COLO829 (cell line): ENCODE measurements around the gene SPATA2.
"Not testable (repeated sequence)": the region's sequence is repeated elsewhere in the genome, so short reads cannot be mapped to it uniquely, and the experiment has no call there.

Experiments
- DNase-seq: peaks from one replicate; pipeline ENCODE4 v3.0.0; 2012; ENCODE audit warnings: low spot score

SPATA2 gene

DNA sequence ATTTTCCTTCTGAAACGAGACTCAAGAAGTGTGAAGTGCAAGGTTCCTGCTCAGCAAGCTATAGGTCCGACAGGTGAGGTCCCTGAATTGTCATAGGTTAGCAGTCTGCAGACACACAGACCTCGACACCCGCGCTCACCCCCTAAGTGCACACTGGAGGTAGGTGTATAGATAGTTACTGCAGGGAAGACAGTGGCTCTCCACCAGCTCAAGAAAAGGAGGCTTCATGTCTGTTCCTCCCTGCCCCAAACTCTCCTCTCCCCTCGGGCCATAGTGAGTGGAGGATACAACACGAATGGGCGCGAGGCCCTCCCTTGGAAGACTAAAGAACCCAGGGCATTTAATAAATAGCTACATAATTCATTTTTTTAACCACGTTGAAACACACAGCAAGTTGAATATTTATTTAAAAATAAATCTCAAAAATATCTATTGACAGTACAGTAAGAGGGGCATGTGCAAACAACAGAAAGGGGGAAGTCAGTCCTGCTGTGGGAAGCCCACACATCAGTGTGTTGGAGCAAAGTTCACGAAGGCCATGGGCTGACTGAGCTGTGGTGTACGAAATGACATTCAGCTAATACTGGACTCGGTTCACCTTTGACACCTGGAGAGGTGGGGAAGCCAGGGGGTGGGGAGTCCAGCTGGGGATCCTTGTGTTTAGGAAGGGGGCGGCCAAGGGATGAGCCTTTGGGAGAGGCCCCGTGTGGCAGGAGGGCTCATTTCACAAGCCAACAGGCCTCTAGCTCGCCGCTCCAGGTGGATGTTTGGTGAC is 10.7 kb downstream of the SPATA2 start:
- no peak for DNase-seq

DNA sequence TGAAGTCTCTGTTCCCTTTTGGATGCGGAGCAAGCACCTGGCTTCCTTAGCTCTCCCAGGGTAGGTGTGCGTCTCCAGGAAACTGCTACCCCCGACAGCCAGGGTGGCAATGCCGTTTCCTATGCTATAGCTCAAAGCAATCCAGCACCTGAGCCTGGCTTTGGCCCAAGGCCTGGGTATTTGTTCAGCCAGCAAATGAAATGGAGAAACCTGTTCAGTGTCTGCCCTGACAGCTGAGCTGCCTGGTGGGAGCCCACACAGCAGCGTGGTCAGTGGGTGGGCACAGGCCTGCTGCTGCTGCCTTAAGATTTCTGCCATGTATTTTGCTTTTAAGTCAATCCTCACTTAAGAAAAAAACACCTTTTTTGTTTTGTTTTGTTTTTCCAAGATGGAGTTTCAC is 13.7 kb downstream of the SPATA2 start:
- DNase-seq = no peak

DNA sequence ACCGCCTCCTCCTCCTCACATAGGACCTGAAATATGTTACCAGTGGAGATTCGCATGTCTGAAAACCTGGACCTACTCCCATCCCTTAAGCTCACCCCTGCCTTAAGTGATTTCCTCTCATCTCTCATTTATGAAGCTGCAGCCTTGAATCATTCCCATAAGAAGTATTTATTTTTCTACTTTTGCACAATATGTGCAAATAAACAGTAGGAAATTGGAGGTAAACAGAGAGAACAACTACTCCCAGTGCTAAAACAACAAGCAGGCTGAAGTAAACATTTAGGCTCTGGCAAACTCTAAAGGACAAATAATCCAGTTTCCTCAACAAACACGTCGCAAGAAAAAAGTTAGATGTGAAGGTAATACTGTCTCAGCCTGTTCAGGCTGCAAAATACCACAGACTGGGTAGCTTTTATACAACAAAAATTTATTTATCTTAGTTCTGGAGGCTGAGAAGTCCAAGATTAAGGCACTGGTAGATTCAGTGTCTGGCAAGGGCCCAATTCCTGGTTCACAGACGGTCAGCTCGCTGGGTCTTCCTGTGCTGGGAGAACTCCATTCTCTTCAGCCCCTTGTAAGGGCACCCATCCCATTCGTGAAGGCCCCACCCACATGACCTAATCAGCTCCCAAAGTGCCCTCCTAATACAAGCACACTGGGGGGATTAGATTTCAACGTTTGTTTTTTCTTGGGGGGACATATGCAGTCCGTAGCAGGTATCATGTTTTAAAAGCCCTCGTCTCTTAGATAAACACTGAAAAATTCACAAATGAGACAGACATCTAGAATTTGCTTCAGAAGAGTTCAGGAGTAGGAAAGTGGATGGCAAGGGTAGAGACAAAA is 15.6 kb downstream of the SPATA2 start:
- DNase-seq = no peak

DNA sequence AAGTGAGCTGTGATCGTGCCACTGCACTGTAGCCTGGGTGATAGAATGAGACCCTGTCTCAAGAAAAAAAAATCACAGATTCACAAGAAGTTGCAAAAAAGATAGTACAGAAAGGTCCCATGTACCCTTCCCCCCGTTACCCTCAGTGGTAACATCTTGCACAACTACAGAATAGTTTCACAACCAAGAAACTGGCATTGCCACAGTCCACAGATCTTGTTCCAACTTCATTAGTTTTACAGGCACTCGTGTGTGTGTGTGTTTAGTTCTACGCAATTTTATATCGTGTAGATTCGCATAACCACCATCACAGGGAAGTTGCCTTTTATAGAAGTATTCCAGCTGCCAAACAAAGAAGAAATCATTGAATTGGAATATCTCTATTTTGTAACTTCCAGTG is 19.1 kb downstream of the SPATA2 start:
- DNase-seq = no peak

DNA sequence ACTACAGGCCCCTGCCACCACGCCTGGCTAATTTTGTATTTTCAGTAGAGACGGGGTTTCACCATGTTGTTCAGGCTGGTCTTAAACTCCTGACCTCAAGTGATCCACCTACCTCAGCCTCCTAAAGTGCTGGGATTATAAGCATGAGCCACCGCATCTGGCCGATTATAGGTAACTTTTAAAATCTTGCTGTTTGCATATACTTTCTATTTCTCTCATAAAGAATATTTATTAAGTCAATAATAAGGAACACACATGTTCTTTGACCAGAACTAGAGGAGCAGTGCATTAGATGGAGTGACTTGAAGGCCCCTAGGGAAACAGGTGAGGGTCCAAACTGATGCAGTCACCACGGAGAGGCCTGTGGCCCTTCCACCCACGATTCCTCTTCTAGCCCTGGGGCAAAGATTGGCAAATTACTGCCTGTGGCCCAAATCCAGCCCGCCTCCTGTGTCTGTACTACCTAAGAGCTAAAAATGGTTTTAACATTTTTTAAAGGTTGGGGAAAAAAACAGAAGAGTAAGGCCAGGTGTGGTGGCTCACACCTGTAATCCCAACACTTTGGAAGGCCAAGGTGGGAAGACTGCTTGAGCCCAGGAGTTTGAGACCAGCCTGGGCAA is 19.7 kb downstream of the SPATA2 start:
- not testable (repeated sequence) for DNase-seq

DNA sequence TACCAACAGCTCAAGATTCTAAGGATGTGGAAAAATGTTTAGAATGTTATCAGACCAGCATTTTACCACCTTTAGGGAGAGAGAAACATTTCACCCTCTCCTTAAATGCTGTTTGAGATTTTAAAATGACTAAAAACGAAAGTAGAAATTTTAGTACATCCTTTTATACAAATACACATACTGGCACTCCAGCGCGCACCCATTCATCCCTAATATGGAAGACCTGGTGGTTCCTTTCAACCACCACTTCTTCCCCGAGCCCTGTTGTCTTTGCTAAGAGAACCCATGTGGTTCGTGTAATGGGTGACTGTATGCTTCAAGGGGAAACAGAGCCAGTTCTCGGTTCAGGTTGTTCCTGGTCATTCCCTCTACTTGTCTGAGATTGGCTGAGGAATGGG is 21.3 kb downstream of the SPATA2 start:
- no peak for DNase-seq

DNA sequence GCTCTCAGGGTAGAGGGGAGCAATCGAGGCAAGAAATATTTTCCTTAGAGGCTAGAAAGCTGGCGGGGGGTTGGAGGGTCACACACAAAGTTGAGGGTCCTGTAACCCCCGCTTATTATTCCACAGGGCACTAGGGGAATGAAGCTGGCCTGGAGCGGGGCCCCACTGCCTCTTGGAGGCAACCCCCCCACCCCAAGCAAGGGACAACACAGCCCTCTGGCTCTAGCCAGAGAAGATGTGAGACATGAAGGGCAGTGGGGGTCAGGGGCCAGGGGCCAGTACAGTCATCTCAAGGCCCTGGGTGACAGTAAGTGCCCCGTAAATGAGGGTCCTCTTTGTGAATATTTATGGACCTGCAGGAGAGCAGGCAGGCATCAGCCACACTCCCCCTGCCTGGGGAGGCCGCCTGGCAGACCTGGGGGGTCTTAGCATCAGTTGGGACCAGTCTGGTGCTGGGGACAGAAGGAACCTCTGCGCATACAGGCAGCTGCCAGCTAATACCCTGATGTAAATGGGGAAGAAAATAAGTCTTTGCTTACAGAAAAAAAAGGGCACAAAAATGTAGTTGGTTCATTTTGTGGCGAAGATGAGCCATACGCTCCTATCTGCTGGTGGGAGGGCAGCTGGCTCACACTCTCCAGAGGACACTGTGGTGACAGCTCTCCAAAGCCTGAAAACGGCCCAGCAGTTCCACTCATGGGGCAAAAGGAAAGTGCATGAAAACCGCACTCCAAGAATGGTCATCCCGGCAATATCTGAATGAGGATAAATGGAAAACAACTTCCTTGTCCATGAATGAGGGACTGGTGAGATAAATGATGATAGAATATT is 21.9 kb downstream of the SPATA2 start:
- DNase-seq = no peak

DNA sequence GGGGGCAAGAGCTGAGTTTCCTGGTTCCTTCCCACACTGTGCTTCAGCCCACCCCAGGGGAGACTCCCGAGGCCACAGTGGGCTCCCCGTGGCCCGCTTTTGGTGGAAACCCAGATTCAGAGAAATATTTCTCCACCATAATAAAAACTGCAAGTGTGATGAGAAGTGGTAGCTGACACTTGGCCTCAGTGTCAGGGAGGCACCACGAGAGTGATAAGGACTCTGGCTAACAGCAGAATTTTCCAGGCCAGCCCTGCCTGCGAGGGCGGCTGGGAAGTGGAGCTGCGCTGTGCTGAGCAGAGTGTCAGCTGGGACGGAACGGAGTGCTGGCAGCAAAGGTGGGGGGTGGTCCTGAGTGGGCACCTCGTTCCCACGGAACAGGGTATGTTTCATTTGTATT is 22.5 kb downstream of the SPATA2 start:
- DNase-seq = no peak

DNA sequence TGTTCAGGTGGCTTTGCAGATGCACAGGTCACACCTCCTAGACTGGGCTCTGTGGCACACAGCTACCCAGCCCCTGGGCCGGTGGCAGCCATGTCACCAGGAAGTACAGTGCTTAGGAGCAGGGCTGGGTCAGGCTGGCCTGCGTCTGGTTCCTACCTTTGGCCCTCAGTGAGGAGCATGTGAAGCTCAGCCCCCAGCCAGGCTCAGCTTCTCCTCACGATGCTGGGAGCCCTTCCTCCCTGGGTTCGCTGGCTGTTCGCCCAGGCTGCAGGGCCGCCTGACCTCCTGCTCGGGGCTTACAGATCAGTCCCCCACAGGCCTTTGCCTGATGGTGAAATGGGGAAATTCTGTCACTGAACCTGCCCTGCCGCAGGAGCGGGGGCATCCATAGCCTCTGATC is 23.1 kb downstream of the SPATA2 start:
- no peak for DNase-seq

DNA sequence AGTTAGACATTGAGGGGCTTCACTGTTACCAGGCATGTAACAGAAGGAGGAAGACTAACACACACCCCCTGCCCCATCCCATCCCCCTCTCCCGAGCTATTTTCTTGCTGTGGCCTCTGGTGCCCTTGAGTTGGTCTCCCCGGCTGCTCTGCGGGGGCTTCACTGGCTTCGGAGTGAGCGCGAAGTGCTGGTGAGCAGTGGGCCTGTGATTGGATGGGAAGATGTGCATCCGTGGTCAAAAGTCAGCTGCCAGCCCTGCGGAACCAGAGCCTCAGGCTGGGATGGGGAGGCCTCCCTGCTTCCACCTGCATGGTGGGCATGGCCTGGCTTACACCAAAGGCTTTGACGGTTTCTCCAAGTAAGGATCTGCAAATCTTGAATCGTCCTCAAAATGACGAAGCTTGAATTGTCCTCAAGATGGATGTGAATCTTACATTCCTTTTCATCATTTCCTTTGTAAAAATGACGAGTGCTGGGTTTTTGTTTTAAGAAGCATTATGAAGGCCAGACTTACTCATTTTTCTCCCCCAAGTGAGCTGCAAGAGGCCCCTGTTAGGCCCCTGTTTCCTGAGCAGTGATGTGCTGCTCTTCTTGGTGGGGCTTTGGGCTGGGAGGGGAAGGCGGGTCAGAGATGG is 23.7 kb downstream of the SPATA2 start:
- no peak for DNase-seq

DNA sequence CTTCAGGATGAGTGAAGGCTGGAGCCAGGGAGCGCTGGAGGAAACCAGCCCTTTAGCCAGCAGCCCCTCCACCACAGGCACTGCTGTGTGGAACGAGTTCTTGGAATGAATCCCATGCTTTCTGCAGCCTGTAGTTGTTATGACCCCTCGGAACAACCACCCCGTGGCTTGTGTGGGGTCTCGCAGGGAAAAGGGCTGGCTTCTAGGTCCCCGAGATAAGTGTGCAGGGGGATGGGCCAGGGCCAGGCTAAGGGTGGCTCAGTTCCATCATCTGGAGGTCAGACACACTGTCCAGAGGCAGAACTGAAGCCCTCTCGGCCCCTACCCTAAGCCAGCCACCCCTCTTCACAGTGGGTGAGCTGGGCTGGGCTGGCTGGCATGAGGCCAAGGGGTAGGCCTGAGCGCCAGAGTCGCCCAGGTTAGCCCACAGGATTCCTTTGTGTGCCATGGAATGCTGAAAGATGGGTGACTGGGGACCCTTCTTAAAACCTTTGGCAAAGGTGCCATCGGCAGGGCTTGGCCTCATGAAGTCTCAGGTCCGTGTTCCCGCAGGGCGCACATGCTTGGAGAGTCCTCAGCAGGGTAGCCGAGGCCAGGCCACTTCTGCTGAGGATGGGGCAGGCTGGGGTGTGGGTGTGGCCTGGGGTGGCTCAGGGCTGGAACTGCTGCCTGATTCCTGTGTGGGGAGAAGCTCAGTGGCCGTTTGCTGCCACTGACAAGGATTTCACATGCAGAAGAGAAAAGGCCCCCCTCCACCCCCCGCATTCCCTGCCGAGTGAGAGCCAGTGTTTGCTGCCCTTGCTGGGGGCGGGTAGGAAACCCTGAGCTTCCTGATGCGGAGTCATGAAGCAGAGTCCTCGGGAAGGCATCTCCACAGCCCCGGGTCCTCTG is 24.6 kb downstream of the SPATA2 start:
- no peak for DNase-seq

DNA sequence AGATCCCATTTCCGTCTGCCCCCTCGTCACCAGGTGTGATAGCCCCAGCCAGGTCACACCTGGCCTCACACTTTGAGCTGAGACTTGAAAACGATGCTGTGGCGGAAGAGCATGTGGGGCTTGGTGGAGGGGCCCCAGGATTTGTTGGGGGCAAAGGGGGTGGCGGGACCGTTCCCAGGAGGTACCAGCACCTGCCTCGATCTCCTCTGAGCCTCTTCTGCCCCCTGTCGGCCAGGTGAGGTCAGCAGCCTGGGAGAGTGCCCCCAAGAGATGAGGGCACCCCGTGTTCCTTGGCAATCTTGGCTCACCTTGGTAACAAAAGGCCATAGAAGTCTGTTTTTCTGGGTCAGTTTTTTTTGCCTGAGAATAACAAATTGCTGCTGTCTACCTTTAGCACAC is 25.4 kb downstream of the SPATA2 start:
- no peak for DNase-seq

DNA sequence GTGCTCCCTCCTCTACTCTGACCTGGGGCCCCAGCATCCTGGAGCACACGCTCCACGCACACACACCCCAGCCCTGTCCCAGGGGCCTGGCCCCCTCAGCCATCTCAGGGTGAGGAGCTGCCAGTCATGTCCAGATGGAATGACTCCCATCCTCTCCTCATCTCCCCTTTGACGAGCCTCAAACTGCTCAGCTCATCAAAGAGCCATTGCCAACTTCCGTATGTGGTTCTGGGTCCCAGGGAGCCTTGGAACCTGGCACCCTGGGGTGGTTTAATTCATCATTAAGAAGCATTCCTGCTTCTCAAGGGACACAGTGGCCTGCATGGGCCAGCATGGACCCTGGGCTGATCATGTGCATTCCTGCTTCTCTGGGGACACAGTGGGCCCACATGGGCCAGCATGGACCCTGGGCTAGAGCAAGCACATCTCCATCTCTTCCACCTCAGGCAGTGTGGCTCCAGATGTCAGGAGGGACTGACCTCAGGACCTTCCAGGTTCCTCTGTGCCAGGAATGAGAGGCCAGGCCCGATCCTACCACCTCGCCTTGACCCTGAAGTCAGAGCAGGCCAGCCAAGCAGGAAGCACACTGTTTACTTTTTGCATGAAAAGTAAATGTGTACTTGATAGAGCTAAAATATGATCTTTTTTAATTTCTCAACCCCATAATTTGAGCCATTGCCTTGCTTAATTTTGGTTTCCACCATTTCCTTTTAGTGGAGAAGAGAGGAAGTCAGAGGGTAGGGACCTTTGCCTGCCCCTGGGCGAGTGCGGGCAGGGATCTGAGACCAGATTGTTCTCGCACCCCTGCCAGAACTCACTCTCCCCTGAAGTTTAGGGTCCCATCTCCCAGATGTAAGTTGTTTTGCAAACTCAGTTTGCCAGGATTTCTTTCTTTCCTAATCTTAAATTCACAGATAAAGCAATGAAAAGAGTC is 26.1 kb downstream of the SPATA2 start:
- no peak for DNase-seq

DNA sequence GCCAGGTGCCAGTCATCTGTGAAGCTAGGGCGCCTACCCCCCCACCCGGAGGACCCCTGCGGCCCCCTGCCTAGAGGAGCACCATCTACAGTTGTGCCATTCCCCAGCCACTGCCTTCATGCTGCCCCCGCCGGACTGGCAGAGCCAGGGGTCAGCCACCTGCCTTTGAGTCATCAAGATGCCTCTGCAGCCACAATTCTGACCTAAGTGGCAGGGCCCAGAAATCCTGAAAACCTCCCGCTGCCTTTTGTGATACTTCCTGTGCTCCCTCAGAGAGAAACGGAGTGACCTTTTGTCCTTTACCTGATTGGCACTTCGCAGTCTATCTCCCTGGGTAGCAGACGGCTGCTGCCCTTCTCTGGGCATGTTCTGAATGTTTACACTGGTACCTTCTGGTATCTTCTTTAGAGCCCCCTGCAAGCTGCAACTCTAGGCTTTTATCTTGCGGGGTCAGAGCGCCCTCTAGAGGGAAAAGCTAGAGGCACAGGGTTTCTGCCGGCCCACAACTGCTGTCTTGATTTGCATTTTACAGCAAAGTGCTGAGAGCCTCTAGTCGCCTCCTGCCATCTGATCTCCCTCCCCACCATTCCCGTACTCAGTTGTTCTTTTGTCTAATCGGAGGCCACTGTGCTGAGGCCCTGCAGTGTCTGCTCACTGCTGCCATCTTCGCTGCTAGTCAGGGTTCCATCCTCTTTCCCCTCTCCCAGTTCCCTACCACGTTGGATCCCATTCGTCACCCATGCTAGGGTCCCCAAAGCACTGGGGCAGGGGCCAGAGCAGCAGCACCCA is 26.9 kb downstream of the SPATA2 start:
- DNase-seq = peak; percentile 89

DNA sequence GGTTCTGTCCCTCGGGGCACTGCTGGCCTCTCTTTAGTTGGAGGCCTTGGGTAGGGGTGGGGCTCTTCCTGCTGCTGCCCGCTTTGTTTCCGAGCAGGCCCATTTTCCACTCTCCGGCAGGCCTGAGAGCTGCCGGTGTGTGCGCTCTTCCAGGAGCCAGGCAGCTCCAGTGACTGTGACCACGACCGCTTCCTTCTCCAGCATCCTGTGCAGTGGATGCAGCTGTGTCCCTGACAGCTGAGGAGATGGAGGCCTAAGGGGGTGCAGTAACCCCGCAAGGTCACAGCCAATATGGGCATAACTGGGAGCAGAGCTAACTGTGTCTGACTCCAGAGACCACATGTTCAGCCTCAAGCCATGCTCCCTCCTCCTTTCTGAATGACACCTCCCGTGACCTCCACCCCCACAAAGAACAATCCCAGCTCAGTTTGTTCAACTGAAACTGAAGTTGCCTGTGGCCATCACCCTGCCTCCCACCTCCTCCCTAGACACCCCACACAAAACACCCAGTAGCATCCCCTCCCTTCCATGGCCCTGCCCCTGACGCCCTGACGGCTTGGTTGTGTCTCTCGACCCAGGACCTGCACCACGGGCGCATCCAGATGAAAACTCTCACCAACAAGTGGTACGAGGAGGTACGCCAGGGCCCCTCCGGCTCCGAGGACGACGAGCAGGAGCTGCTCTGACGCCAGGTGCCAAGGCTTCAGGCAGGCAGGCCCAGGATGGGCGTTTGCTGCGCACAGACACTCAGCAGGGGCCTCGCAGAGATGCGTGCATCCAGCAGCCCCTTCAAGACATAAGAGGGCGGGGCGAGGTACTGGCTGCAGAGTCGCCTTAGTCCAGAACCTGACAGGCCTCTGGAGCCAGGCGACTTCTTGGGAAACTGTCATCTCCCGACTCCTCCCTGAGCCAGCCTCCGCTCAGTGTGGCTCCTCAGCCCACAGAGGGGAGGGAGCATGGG is 27.8 kb downstream of the SPATA2 start:
- peak; percentile 91 for DNase-seq

DNA sequence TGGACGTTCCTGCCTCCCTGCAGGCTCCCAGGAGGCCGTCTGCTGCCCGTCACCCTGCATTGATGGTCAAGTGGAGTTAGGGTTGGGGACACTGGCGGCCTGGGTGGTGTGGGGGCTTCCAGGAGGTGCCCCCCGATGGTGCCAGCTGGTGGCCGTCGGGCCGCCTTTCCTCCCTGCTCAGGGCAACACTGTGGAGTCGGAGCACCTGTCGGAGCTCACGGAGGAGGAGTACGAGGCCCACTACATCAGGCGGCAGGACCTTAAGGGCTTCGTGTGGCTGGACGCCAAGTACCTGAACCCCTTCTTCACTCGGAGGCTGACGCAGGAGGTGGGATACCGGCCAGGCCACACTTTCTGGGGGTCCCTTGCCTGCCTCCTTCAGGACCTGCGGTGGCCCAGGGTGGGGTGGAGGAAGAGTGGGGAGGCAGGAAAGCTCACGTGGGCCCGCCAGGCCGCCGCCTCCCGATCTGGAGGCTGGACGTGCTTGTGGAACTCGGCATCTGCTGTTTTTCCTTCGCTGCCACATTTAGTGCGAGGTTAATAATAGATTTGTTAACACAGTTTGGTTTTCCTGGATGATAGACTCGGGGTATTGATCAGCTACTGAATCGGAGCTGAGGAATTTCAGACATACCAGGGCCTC is 28.6 kb downstream of the SPATA2 start:
- no peak for DNase-seq
